AG04450 (cell line): ENCODE results near the gene SHD. TPM values are rescaled to one million over a fixed set of nuclear protein-coding genes. Genes with fewer than 3 reads are reported as not detected.

Source experiments
- CTCF ChIA-PET: fragments of 300-600, 350-600 bp; formaldehyde crosslinking; extraction: SDS; loops from one replicate; lab custom pipeline; 2022; ENCODE audit warnings: antibody characterized with exemption, inconsistent platforms; lab: Charles Lee
- POLR2A ChIA-PET: fragments of 350-600 bp; formaldehyde crosslinking; extraction: SDS; loops from one replicate; lab custom pipeline; 2021; ENCODE audit warnings: antibody characterized with exemption, inconsistent platforms; lab: Yijun Ruan, JAX
- DNase-seq: peaks from one replicate; pipeline ENCODE4 v3.0.0-alpha.2; 2011; ENCODE audit warnings: low read depth, low spot score
- H3K27ac ChIP-seq: one replicate; pipeline ENCODE4 v1.5.1; 2012; ENCODE audit warnings: low read depth, low read length, control low read depth
- H3K27me3 ChIP-seq: one replicate; pipeline ENCODE4 v1.6.0; 2012; ENCODE audit warnings: low read length; ENCODE audit not compliant: control insufficient read depth, insufficient read depth
- H3K4me3 ChIP-seq: 2 replicates; pipeline ENCODE4 v1.5.1; 2011; ENCODE audit warnings: mild to moderate bottlenecking, low read depth, low read length, control low read depth
- H3K9me3 ChIP-seq: 2 replicates; pipeline ENCODE4 v1.5.1; 2012; ENCODE audit warnings: low read length; ENCODE audit not compliant: control insufficient read depth, insufficient read depth
- CTCF ChIP-seq: IDR thresholded peaks from 2 replicates; pipeline ENCODE4 v1.5.1; 2011; ENCODE audit warnings: low read depth, low read length, control low read depth, inconsistent platforms
- polyA plus RNA-seq: library from polyadenylated mRNA; depleted of rRNA; stranded (reverse); fragments of >200 nt; gene quantifications from 2 replicates; pipeline ENCODE4 v1.2.3, GENCODE V29; 2011

The SHD gene
- polyA plus RNA-seq, 1 experiment = not detected

- H3K27ac ChIP-seq = no peak overlapping the region
- H3K4me3 ChIP-seq = no peak overlapping the region
- H3K9me3 ChIP-seq = no peaks in the 10 kb centered on the region; the same call in 1 of the 2 replicates
- ChIA-PET POLR2A (no interaction called here), CTCF (no interaction called here)
- no peak for TF ChIP-seq CTCF
- peaks cover 4% of the 10 kb centered on the region for H3K27me3 ChIP-seq
- DNase-seq = no peak
These were observed 13.4 kb downstream of the SHD start for GRCh38 chr19:4292515-4292914.

GRCh38 chr19:4294389-4294788 lies 15.3 kb downstream of the SHD start:
- POLR2A ChIA-PET = no interaction called here
- CTCF ChIA-PET = no interaction called here
- Histone ChIP-seq H3K9me3 (no peaks in the 10 kb centered on the region; the same call in 1 of the 2 replicates), H3K4me3 (no peak overlapping the region), H3K27me3 (peaks cover 4% of the 10 kb centered on the region), H3K27ac (no peak overlapping the region)
- DNase-seq = no peak
- no peak for TF ChIP-seq CTCF

GRCh38 chr19:4295972-4296771 lies 17.1 kb downstream of the SHD start:
- no peaks in the 10 kb centered on the region for H3K9me3 ChIP-seq
- no peak overlapping the region for H3K4me3 ChIP-seq
- no peak for TF ChIP-seq CTCF
- POLR2A ChIA-PET = interaction anchor here (0.6 to 0.7 kb wide), 2 partner anchors 38 to 49 kb away, joined by 3 to 4 read pairs; partner anchors contain the start of gene YJU2
- CTCF ChIA-PET = no interaction called here
- DNase-seq = no peak
- no peaks in the 10 kb centered on the region for H3K27me3 ChIP-seq
- H3K27ac ChIP-seq = no peak overlapping the region

GRCh38 chr19:4297901-4298809 lies 19.1 kb downstream of the SHD start:
- CTCF ChIA-PET = interaction anchor here (0.7 to 0.9 kb wide), 2 partner anchors 31 to 102 kb away, joined by 3 to 4 read pairs; partner anchors contain the start of gene SH3GL1
- DNase-seq = no peak
- Histone ChIP-seq H3K27ac (no peak overlapping the region), H3K9me3 (no peaks in the 10 kb centered on the region), H3K4me3 (no peak overlapping the region), H3K27me3 (no peaks in the 10 kb centered on the region)
- POLR2A ChIA-PET = no interaction called here
- TF ChIP-seq CTCF = no peak
